Measurements from ENCODE around the gene TTC22. TPM values are rescaled to one million over a fixed set of nuclear protein-coding genes. Genes with fewer than 3 reads are reported as not detected.

TTC22 gene
- polyA plus RNA-seq, 1 experiment: not detected

- H3K4me3 ChIP-seq (ENCODE audit: low read depth, low read length): no peak overlapping the region
- no peak for DNase-seq (ENCODE audit: low read depth)
- POLR2A ChIA-PET: no interaction called here
- CTCF ChIA-PET: no interaction called here
- TF ChIP-seq, protein P1, sequence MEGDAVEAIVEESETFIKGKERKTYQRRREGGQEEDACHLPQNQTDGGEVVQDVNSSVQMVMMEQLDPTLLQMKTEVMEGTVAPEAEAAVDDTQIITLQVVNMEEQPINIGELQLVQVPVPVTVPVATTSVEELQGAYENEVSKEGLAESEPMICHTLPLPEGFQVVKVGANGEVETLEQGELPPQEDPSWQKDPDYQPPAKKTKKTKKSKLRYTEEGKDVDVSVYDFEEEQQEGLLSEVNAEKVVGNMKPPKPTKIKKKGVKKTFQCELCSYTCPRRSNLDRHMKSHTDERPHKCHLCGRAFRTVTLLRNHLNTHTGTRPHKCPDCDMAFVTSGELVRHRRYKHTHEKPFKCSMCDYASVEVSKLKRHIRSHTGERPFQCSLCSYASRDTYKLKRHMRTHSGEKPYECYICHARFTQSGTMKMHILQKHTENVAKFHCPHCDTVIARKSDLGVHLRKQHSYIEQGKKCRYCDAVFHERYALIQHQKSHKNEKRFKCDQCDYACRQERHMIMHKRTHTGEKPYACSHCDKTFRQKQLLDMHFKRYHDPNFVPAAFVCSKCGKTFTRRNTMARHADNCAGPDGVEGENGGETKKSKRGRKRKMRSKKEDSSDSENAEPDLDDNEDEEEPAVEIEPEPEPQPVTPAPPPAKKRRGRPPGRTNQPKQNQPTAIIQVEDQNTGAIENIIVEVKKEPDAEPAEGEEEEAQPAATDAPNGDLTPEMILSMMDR (IDR thresholded peaks at IDR 0.05; ENCODE audit: insufficient read depth, low read depth, low read length): no peak
- no peaks in the 10 kb centered on the region for H3K36me3 ChIP-seq (ENCODE audit: control insufficient read depth, insufficient read depth, low read length)
- H3K27me3 ChIP-seq (ENCODE audit: control insufficient read depth, insufficient read depth, low read length): peaks cover 8% of the 10 kb centered on the region
Measured at GRCh38 chr1:54774820-54775498, 26.2 kb downstream of the TTC22 start.

- Histone ChIP-seq H3K36me3 (ENCODE audit: control insufficient read depth, insufficient read depth, low read length) (no peaks in the 10 kb centered on the region), H3K4me3 (ENCODE audit: low read depth, low read length) (no peak overlapping the region), H3K27me3 (ENCODE audit: control insufficient read depth, insufficient read depth, low read length) (peaks cover 3% of the 10 kb centered on the region)
- CTCF ChIA-PET: no interaction called here
- DNase-seq (ENCODE audit: low read depth): no peak
- TF ChIP-seq, protein P1 (IDR thresholded peaks at IDR 0.05; ENCODE audit: insufficient read depth, low read depth, low read length): no peak
- POLR2A ChIA-PET: no interaction called here
Measured at GRCh38 chr1:54772951-54773350, 28.2 kb downstream of the TTC22 start.

GRCh38 chr1:54768093-54768492, 33.0 kb downstream of the TTC22 start:
- Histone ChIP-seq H3K27me3 (ENCODE audit: control insufficient read depth, insufficient read depth, low read length) (no peaks in the 10 kb centered on the region; the same call in none of the 2 replicates), H3K36me3 (ENCODE audit: control insufficient read depth, insufficient read depth, low read length) (no peaks in the 10 kb centered on the region), H3K4me3 (ENCODE audit: low read depth, low read length) (no peak overlapping the region)
- DNase-seq (ENCODE audit: low read depth): no peak
- CTCF ChIA-PET: interaction anchor here (1.3 kb wide), 1 partner anchor 42 kb away, joined by 3 read pairs; no protein-coding TSS in a partner anchor
- POLR2A ChIA-PET: no interaction called here
- TF ChIP-seq, protein P1 (IDR thresholded peaks at IDR 0.05; ENCODE audit: insufficient read depth, low read depth, low read length): no peak

DNA sequence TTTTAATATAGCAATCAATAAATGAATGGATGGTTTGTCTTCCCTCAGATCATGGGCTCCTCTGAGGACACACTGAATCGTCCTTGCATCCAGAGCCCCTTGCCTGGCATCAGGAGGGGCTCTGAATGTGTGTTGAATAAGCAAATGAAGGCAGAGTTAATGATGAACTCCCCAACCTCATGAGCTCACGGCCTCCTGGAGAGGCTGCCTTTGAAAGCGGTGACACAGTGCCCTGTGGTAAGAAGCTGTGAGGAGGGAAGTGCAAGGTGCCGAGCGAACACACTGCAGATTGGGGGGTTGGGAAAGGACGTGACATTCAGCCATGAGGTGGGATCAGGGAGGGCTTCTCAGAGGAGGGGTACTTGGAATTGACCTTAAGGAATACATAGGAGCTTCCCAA, 33.6 kb downstream of the TTC22 start:
- no peaks in the 10 kb centered on the region for H3K36me3 ChIP-seq (ENCODE audit: control insufficient read depth, insufficient read depth, low read length)
- TF ChIP-seq, protein P1 (IDR thresholded peaks at IDR 0.05; ENCODE audit: insufficient read depth, low read depth, low read length): no peak
- DNase-seq (ENCODE audit: low read depth): no peak
- H3K27me3 ChIP-seq (ENCODE audit: control insufficient read depth, insufficient read depth, low read length): no peaks in the 10 kb centered on the region; the same call in 1 of the 2 replicates
- ChIA-PET CTCF (interaction anchor here (1.3 kb wide), 1 partner anchor 42 kb away, joined by 3 read pairs; no protein-coding TSS in a partner anchor), POLR2A (no interaction called here)
- no peak overlapping the region for H3K4me3 ChIP-seq (ENCODE audit: low read depth, low read length)

GRCh38 chr1:54766726-54767125, 34.4 kb downstream of the TTC22 start:
- ChIA-PET CTCF (interaction anchor here (1.3 kb wide), 1 partner anchor 43 kb away, joined by 3 read pairs; no protein-coding TSS in a partner anchor), POLR2A (no interaction called here)
- Histone ChIP-seq H3K4me3 (ENCODE audit: low read depth, low read length) (no peak overlapping the region), H3K36me3 (ENCODE audit: control insufficient read depth, insufficient read depth, low read length) (no peaks in the 10 kb centered on the region), H3K27me3 (ENCODE audit: control insufficient read depth, insufficient read depth, low read length) (no peaks in the 10 kb centered on the region; the same call in 1 of the 2 replicates)
- TF ChIP-seq, protein P1 (IDR thresholded peaks at IDR 0.05; ENCODE audit: insufficient read depth, low read depth, low read length): no peak
- DNase-seq (ENCODE audit: low read depth): no peak

Data from BJ (cell line).